Gastrocnemius medialis (tissue), 4 donors: ENCODE results near the gene RHOJ. TPM values are rescaled to one million over a fixed set of nuclear protein-coding genes. Genes with fewer than 3 reads are reported as not detected.
"Not testable (repeated sequence)": the region's sequence is repeated elsewhere in the genome, so short reads cannot be mapped to it uniquely, and the experiment has no call there.

Source experiments
- ATAC-seq, 2 donors: fragments of 150-250 bp; one replicate each; pipeline ENCODE4 v1.9.1; 2016
- DNase-seq, 2 donors: peaks; one replicate each; pipeline ENCODE4 v3.0.0-alpha.2; 2019
- H3K27ac ChIP-seq, 4 donors: fragments of 200-600 bp; sonication (generic); 1 replicate in 1 of 4; 2 replicates in 3 of 4; pipeline ENCODE4 v1.5.1; 2016 to 2018; ENCODE audit warnings: mild to moderate bottlenecking in 2 of 4, moderate library complexity in 1 of 4
- H3K27me3 ChIP-seq, 3 donors: fragments of 200-600 bp; sonication (generic) in 2 of 3; 1 replicate in 1 of 3; 2 replicates in 2 of 3; pipeline versions ENCODE4 v1.5.1 to v1.6.0; 2016 to 2019; ENCODE audit warnings: mild to moderate bottlenecking in 1 of 3, moderate library complexity in 1 of 3
- H3K36me3 ChIP-seq, 2 donors: fragments of 200-600 bp; sonication (generic) in 1 of 2; one replicate each; pipeline ENCODE4 v1.5.1; 2017 to 2018
- H3K4me1 ChIP-seq, 2 donors: fragments of 200-600 bp; sonication (generic) in 1 of 2; one replicate each; pipeline ENCODE4 v1.5.1; 2016 to 2017; ENCODE audit warnings: mild to moderate bottlenecking in 2 of 2
- H3K4me3 ChIP-seq, 4 donors: fragments of 200-600 bp; sonication (generic) in 3 of 4; 1 replicate in 1 of 4; 2 replicates in 3 of 4; pipeline ENCODE4 v1.5.1; 2016 to 2019; ENCODE audit warnings: mild to moderate bottlenecking in 2 of 4
- H3K9me3 ChIP-seq, 3 donors: fragments of 200-600 bp; sonication (generic) in 2 of 3; 1 replicate in 1 of 3; 2 replicates in 2 of 3; pipeline ENCODE4 v1.5.1; 2016 to 2019
- POLR2A ChIP-seq, 2 donors: fragments of 450-650 bp; IDR thresholded peaks; one replicate each; pipeline ENCODE4 v1.6.1; 2017; ENCODE audit warnings: antibody characterized with exemption in 2 of 2, mild to moderate bottlenecking in 2 of 2, moderate library complexity in 2 of 2
- in situ Hi-C, 4 donors: fragments of 200-750 bp; cut with MboI; loops; one replicate each; pipeline versions ENCODE4 v1.15.0 to v1.8.0; 2017; ENCODE audit warnings: low sequenced_read_pairs in 4 of 4
- intact Hi-C: fragments of 100-400 bp; cut with DNase I; formaldehyde crosslinking; loops from one replicate; pipeline ENCODE4 v1.15.1; 2023; ENCODE audit warnings: low total_unique reads
- total RNA-seq, 4 donors: library from RNA; depleted of rRNA; stranded (reverse); fragments of >200 nt; gene quantifications; one replicate each; pipeline versions ENCODE4 v1.1.0 to v1.2.3, GENCODE V29; 2016
- TF ChIP-seq, protein P1 (sequence below), 5 experiments: fragments of 450-650 bp in 3 of 5; fragments of 200-600 bp in 2 of 5; sonication (generic) in 2 of 5; IDR thresholded peaks in 4 of 5; conservative IDR thresholded peaks in 1 of 5; 1 replicate in 4 of 5; 2 replicates in 1 of 5; pipeline ENCODE4 v1.5.1; 2016 to 2019; ENCODE audit warnings: antibody characterized with exemption in 5 of 5, mild to moderate bottlenecking in 3 of 5, moderate library complexity in 3 of 5

RHOJ gene
- total RNA-seq, 4 donors from 2014 or later: 2.8 to 4.9 (median 3.8) TPM

DNA sequence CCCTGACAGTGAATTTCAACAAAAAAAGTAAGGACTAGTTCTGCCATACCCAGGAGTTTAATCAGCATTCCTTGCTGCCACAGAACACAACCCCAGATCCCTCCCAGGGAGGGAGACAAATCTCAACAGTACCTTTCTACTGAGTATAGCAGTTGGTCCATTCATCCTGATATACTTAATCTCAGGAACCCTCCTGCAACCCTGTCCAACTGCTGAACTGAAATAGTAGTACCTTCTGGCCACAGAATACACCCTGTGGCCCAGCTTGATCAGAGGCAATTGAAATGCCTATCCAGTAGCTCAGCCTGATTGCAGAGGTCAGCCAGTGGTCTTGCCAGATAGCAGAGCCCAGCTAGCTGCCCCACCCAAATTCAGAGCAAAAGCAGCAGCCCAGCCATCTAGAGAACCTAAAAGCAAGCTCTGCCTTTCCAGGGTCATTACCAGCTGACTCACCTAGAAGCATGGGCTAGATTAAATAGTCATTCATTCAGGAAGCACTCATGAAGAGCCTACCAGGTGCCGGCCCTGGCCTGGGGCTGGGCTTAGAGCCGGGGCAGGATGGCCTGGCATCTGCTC, 40.0 kb upstream of the RHOJ start:
- Histone ChIP-seq H3K27ac (no peak overlapping the region), H3K4me3 (no peak overlapping the region), H3K4me1 (no peaks in the 10 kb centered on the region), H3K9me3 (no peaks in the 10 kb centered on the region), H3K36me3 (no peaks in the 10 kb centered on the region), H3K27me3 (no peaks in the 10 kb centered on the region)
- in situ Hi-C loops: no loop called here
- DNase-seq (no peak), ATAC-seq (no peak)
- no peak for TF ChIP-seq POLR2A (IDR thresholded peaks at IDR 0.05)
- TF ChIP-seq, protein P1, sequence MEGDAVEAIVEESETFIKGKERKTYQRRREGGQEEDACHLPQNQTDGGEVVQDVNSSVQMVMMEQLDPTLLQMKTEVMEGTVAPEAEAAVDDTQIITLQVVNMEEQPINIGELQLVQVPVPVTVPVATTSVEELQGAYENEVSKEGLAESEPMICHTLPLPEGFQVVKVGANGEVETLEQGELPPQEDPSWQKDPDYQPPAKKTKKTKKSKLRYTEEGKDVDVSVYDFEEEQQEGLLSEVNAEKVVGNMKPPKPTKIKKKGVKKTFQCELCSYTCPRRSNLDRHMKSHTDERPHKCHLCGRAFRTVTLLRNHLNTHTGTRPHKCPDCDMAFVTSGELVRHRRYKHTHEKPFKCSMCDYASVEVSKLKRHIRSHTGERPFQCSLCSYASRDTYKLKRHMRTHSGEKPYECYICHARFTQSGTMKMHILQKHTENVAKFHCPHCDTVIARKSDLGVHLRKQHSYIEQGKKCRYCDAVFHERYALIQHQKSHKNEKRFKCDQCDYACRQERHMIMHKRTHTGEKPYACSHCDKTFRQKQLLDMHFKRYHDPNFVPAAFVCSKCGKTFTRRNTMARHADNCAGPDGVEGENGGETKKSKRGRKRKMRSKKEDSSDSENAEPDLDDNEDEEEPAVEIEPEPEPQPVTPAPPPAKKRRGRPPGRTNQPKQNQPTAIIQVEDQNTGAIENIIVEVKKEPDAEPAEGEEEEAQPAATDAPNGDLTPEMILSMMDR (IDR thresholded peaks at IDR 0.05 in 4 of 5, conservative IDR thresholded peaks at IDR 0.05 in 1 of 5): no peak
- intact Hi-C loops: no loop called here

DNA sequence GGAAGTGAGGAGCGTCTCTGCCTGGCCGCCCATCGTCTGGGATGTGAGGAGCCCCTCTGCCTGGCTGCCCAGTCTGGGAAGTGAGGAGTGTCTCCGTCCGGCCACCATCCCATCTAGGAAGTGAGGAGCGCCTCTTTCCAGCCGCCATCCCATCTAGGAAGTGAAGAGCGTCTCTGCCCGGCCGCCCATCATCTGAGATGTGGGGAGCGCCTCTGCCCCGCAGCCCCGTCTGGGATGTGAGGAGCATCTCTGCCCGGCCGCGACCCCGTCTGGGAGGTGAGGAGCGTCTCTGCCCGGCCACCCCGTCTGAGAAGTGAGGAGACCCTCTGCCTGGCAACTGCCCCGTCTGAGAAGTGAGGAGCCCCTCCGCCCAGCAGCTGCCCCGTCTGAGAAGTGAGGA, 39.0 kb upstream of the RHOJ start:
- H3K9me3 ChIP-seq, H3K4me1 ChIP-seq, DNase-seq, ATAC-seq, H3K36me3 ChIP-seq, H3K27ac ChIP-seq, H3K4me3 ChIP-seq, intact Hi-C loops, in situ Hi-C loops, H3K27me3 ChIP-seq: not testable (repeated sequence)

DNA sequence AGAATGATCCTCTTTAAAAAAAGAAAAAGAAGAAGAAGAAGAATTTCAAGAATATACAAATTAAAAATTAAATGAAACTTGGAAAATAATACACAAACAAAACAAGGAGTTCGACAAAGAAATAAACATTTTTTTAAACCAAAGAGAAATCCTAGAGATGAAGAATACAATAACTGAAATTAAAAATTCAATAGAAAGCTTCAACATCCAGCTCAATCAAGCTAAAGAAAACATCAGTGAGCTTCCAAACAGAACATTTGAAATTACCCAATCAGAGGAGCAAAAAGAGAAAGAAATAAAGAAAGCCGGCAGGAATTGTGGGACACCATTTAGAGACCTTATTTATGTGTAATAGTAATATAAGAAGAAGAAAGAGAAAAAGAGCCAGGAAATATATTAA, 37.2 kb upstream of the RHOJ start:
- no peak for ATAC-seq
- no peaks in the 10 kb centered on the region for H3K36me3 ChIP-seq
- TF ChIP-seq, protein P1 (IDR thresholded peaks at IDR 0.05 in 4 of 5, conservative IDR thresholded peaks at IDR 0.05 in 1 of 5): no peak
- TF ChIP-seq POLR2A (IDR thresholded peaks at IDR 0.05): no peak
- H3K27me3 ChIP-seq: no peaks in the 10 kb centered on the region
- in situ Hi-C loops: no loop called here
- H3K4me3 ChIP-seq: no peak overlapping the region
- intact Hi-C loops: no loop called here
- H3K9me3 ChIP-seq: no peaks in the 10 kb centered on the region
- no peak for DNase-seq
- no peaks in the 10 kb centered on the region for H3K4me1 ChIP-seq
- no peak overlapping the region for H3K27ac ChIP-seq

DNA sequence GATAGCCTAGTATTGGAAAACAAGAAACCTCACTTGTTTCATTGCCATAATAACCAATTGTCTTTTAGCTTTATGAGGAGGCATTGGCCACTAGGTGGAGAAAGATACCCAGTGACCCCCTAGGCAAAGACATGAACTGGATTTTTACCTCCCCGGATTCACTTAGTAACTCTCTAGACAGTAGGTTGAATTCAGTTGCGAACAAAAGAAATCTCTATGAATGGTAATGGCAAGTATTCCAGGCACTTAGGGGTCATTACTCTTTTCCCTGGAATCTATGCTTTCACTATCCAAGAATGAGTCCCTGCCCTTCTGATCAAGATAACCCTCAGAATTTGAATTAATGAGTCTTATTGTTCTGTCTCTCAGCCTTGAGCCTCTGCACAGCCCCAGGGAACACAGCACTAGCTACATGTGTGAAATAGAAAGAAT, 29.5 kb upstream of the RHOJ start:
- ATAC-seq: peak in 1 of 2 donors; percentile 45
- Histone ChIP-seq H3K4me3 (no peak overlapping the region), H3K27me3 (no peaks in the 10 kb centered on the region), H3K27ac (no peak overlapping the region), H3K4me1 (no peaks in the 10 kb centered on the region), H3K9me3 (no peaks in the 10 kb centered on the region), H3K36me3 (no peaks in the 10 kb centered on the region)
- in situ Hi-C loops (loop anchor here (5.0 to 10.0 kb wide), 2 partner anchors 100 to 103 kb away; no protein-coding TSS in a partner anchor), intact Hi-C loops (loop anchor here (2.0 kb wide), 1 partner anchor 102 kb away; no protein-coding TSS in a partner anchor)
- no peak for DNase-seq
- no peak for TF ChIP-seq POLR2A (IDR thresholded peaks at IDR 0.05)
- TF ChIP-seq, protein P1 (IDR thresholded peaks at IDR 0.05 in 4 of 5, conservative IDR thresholded peaks at IDR 0.05 in 1 of 5): peak in 4 of 5 experiments; percentile 38 to 61 (median 51)

DNA sequence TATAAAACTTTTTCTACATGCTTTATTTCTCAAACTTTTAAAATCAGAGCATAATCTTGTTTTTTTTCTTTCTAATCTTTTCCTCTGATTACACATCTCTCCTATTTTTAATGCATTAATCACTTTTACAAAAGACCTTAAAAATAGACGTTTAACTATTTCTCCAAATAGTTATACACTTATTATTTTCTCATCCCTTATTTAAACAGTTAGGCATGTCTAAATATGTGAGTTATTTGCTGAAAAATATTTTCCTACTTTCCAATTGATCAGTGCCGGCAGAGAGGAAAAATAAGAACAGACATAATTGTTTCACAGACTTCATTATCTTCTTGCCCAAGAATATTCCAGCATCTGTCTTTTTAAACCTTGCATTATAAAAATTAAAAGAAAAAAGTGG, 28.7 kb upstream of the RHOJ start:
- Histone ChIP-seq H3K4me1 (no peaks in the 10 kb centered on the region), H3K27ac (no peak overlapping the region), H3K36me3 (no peaks in the 10 kb centered on the region), H3K27me3 (no peaks in the 10 kb centered on the region), H3K4me3 (no peak overlapping the region), H3K9me3 (no peaks in the 10 kb centered on the region)
- intact Hi-C loops (loop anchor here (2.0 kb wide), 1 partner anchor 101 kb away; no protein-coding TSS in a partner anchor), in situ Hi-C loops (loop anchor here in 3 of 4 donors (5.0 to 10.0 kb wide), 2 partner anchors 99 to 102 kb away; no protein-coding TSS in a partner anchor)
- no peak for TF ChIP-seq POLR2A (IDR thresholded peaks at IDR 0.05)
- TF ChIP-seq, protein P1 (IDR thresholded peaks at IDR 0.05 in 4 of 5, conservative IDR thresholded peaks at IDR 0.05 in 1 of 5): no peak
- ATAC-seq (no peak), DNase-seq (no peak)
